ENCODE measurements around the gene UBE2F. TPM values are rescaled to one million over a fixed set of nuclear protein-coding genes. Genes with fewer than 3 reads are reported as not detected.
A peak's percentile ranks its signal among the peaks of the same experiment; 100 is the strongest.

The UBE2F gene
- total and polyA plus RNA-seq, 9 of the 15 experiments (the other 6 are each of a cell fraction or from before 2014, with no cell fraction given), result 18.1 to 88.1 (median 53.0) TPM

GRCh38 chr2:237940828-237941227 is 26.0 kb upstream of the UBE2F start:
- H3K27ac ChIP-seq (ENCODE audit: extremely low read depth, low read depth, low read length), result peak overlapping the region; percentile 36
- intact Hi-C loops (cut with micrococcal nuclease), result no loop called here
- H3K9me3 ChIP-seq (replicated peaks; ENCODE audit: control insufficient read depth, insufficient read depth, low read depth, low read length), result peaks cover 12% of the 10 kb centered on the region
- DNase-seq (ENCODE audit: extremely low read depth in 1 of 4, low spot score in 3 of 4) (peak in 1 of 4 experiments; percentile 19), FAIRE-seq (peak; percentile 62), ATAC-seq (peak; percentile 42)
- no peaks in the 10 kb centered on the region for H3K27me3 ChIP-seq (ENCODE audit: control insufficient read depth in 2 of 2, insufficient read depth in 2 of 2, low read length in 2 of 2)
- peaks cover 32 to 41% of the 10 kb centered on the region in 2 experiments; a peak in 4 of 5 replicates for H3K4me1 ChIP-seq (replicated peaks in 1 of 2; ENCODE audit: control insufficient read depth in 2 of 2, insufficient read depth in 2 of 2, low read length in 2 of 2)
- ChIA-PET POLR2A (interaction anchor here (0.9 to 2.3 kb wide), 3 partner anchors 9 to 24 kb away, joined by 3 to 6 read pairs (median 4); no protein-coding TSS in a partner anchor), CTCF (ENCODE audit: low intra/inter-chr PET ratio) (no interaction called here)
- H3K36me3 ChIP-seq (ENCODE audit: control insufficient read depth, insufficient read depth, low read length), result no peaks in the 10 kb centered on the region
- peak overlapping the region; percentile 52; the same call in 1 of the 2 replicates for H3K4me2 ChIP-seq (ENCODE audit: insufficient read depth, low read length)
- no peaks in the 10 kb centered on the region for H3K9me1 ChIP-seq (ENCODE audit: control insufficient read depth, insufficient read depth, low read length)
- no peak overlapping the region for H3K4me3 ChIP-seq
- H3K9ac ChIP-seq (ENCODE audit: insufficient read depth in 1 of 2, low read depth in 2 of 2, low read length in 2 of 2), result no peak overlapping the region
- BruUV-seq (replicated peaks), result no TSS peak
- no peaks in the 10 kb centered on the region for H4K20me1 ChIP-seq (replicated peaks; ENCODE audit: control insufficient read depth, insufficient read depth, low read length)
- no peak overlapping the region for H2AFZ ChIP-seq (ENCODE audit: low read depth, low read length)
- in situ Hi-C loops (cut with MboI), result no loop called here
- H3K79me2 ChIP-seq (ENCODE audit: control insufficient read depth, insufficient read depth, low read length), result no peaks in the 10 kb centered on the region
- TF ChIP-seq KDM1A (IDR thresholded peaks at IDR 0.05) (peak; percentile 81 to 96), ZKSCAN3 (CRISPR knock-in tag; IDR thresholded peaks at IDR 0.05) (no peak), RBM17 (IDR thresholded peaks at IDR 0.05; ENCODE audit: borderline replicate concordance, low read depth, low read length) (no peak), RCOR1 (IDR thresholded peaks at IDR 0.05; ENCODE audit: borderline replicate concordance in 1 of 2, low read depth in 2 of 2, low read length in 2 of 2) (peak in 1 of 2 experiments; percentile 74; a peak in 2 of 4 replicates), CBFA2T3 (IDR thresholded peaks at IDR 0.05) (peak; percentile 43), NR4A1 (CRISPR knock-in tag; IDR thresholded peaks at IDR 0.05) (no peak), NR4A1 (tag; IDR thresholded peaks at IDR 0.05) (0 out of 2 replicates have a peak, but pooled peaks have one; percentile 36), ZNF197 (CRISPR knock-in tag; IDR thresholded peaks at IDR 0.05; ENCODE audit: low read depth) (0 out of 2 replicates have a peak, but pooled peaks have one; percentile 0), GATAD2A (IDR thresholded peaks at IDR 0.05) (no peak), PKNOX1 (IDR thresholded peaks at IDR 0.05) (no peak), SMARCA5 (IDR thresholded peaks at IDR 0.05) (no peak), HDAC1 (IDR thresholded peaks at IDR 0.05) (0 out of 4 replicates have a peak, but pooled peaks of 1 of the 2 experiments have one; percentile 37), ZBTB1 (CRISPR knock-in tag; IDR thresholded peaks at IDR 0.05; ENCODE audit: borderline replicate concordance, low read depth) (no peak), HDGF (IDR thresholded peaks at IDR 0.05) (no peak), ZSCAN29 (IDR thresholded peaks at IDR 0.05) (no peak), ZNF316 (IDR thresholded peaks at IDR 0.05) (no peak), MEIS2 (IDR thresholded peaks at IDR 0.05; ENCODE audit: partially characterized antibody) (peak; percentile 52), CUX1 (CRISPR knock-in tag; IDR thresholded peaks at IDR 0.05) (no peak), TAL1 (IDR thresholded peaks at IDR 0.05) (peak; percentile 11; the same call in 1 of the 2 replicates), CBX1 (IDR thresholded peaks at IDR 0.05; ENCODE audit: low read depth) (no peak), TCFL5 (CRISPR knock-in tag; conservative IDR thresholded peaks at IDR 0.05) (no peak), NCOR1 (IDR thresholded peaks at IDR 0.05) (peak; percentile 12; the same call in 1 of the 2 replicates)

Measured in K562 (cell line).